ENCODE measurements around the gene UMAD1.

DNA sequence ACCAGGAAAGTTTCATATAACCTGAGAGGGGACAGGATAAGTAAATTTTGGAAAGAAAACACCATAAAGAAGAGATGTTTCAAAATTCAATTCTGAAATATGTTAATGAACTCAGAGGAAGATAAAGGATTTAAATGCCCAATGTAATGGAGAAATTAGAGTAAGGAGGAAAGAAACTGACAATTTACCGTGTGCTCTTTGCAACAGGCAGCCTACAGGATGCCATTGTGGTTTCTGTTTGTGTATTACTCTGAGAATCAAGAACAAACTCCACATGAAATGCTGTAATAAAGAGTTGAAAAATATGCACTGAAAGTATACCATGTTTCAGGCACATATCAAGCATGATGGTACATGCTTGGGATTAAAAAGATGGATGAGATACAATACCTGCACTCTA is 283.3 kb downstream of the UMAD1 start:
- TF ChIP-seq POLR2AphosphoS5 (IDR thresholded peaks at IDR 0.05; ENCODE audit: insufficient read depth in 1 of 2, low read depth in 1 of 2) (no peak), CTCF (IDR thresholded peaks at IDR 0.05) (no peak), POLR2A (IDR thresholded peaks at IDR 0.05) (no peak)

Measured in vagina (tissue), 2 donors.